Neural crest cell (in vitro differentiated cells): ENCODE measurements around the gene CREB3L2. TPM values are rescaled to one million over a fixed set of nuclear protein-coding genes. Genes with fewer than 3 reads are reported as not detected.
"Not testable (repeated sequence)": the region's sequence is repeated elsewhere in the genome, so short reads cannot be mapped to it uniquely, and the experiment has no call there.

Experiments used
- DNase-seq: peaks from one replicate; pipeline ENCODE4 v3.0.0; 2021; ENCODE audit warnings: low read depth, mixed read lengths, low spot score
- H3K27ac Mint-ChIP-seq: one replicate; pipeline ENCODE4 v1.8.0; 2021; ENCODE audit warnings: mild to moderate bottlenecking, mixed read lengths; ENCODE audit not compliant: unreplicated experiment
- H3K27me3 Mint-ChIP-seq: 2 replicates; pipeline ENCODE4 v1.8.0; 2021; ENCODE audit warnings: low read depth, mild to moderate bottlenecking, mixed read lengths
- H3K36me3 Mint-ChIP-seq: 2 replicates; pipeline ENCODE4 v1.8.0; 2021; ENCODE audit warnings: low read depth, mild to moderate bottlenecking, mixed read lengths
- H3K4me1 Mint-ChIP-seq: 2 replicates; pipeline ENCODE4 v1.8.0; 2021; ENCODE audit warnings: mixed read lengths
- H3K4me3 Mint-ChIP-seq: one replicate; pipeline ENCODE4 v1.8.0; 2021; ENCODE audit warnings: mild to moderate bottlenecking, mixed read lengths
- H3K9me3 Mint-ChIP-seq: 2 replicates; pipeline ENCODE4 v1.8.0; 2021; ENCODE audit warnings: mixed read lengths
- CTCF ChIP-seq: fragments of 200-600 bp; sonication (generic); conservative IDR thresholded peaks from 2 replicates; pipeline ENCODE4 v1.5.0; 2021; ENCODE audit warnings: antibody characterized with exemption, mild to moderate bottlenecking
- total RNA-seq: library from RNA; stranded (reverse); gene quantifications from 2 replicates; pipeline ENCODE4 v1.2.1, GENCODE V29; 2021

CREB3L2 gene
- total RNA-seq, 1 donor from 2014 or later: 51.9 TPM

DNA sequence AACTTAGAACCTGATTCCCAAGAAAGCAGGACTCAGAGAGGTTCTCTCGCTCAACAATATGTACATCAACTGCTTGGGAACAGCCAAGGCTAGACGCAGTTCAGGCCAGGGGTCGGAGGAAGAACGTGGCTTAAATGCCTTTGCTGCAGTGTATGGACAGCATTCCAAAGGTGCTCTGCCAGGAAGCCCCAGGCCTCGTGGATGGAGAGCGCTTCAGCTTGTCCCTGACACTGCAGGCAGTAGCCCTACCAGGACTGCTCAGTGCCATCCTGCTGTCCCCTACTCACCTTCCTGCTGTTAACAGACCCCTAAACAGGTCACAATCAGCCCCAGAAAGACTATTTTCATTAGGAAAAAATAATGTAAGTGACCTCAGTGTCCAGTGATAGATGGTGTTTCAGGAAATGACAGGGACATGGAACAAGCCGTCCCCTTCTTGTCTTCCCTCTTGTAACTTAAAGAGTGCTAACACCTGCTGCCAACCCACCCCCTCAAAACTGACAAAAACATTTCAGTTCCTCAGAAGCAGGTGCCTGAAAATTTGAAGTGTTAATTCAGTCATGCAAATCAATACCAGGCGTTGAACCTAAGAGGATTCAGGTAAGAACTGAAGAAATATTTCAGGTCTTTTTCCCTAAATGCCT is 16.5 kb downstream of the CREB3L2 start:
- Mint-ChIP-seq H3K36me3 (peaks cover 26% of the 10 kb centered on the region), H3K4me3 (no peak overlapping the region), H3K27ac (peak overlapping the region; percentile 36), H3K27me3 (no peaks in the 10 kb centered on the region), H3K9me3 (peaks cover 4% of the 10 kb centered on the region), H3K4me1 (peaks cover 57% of the 10 kb centered on the region)
- DNase-seq: no peak
- TF ChIP-seq CTCF: no peak

DNA sequence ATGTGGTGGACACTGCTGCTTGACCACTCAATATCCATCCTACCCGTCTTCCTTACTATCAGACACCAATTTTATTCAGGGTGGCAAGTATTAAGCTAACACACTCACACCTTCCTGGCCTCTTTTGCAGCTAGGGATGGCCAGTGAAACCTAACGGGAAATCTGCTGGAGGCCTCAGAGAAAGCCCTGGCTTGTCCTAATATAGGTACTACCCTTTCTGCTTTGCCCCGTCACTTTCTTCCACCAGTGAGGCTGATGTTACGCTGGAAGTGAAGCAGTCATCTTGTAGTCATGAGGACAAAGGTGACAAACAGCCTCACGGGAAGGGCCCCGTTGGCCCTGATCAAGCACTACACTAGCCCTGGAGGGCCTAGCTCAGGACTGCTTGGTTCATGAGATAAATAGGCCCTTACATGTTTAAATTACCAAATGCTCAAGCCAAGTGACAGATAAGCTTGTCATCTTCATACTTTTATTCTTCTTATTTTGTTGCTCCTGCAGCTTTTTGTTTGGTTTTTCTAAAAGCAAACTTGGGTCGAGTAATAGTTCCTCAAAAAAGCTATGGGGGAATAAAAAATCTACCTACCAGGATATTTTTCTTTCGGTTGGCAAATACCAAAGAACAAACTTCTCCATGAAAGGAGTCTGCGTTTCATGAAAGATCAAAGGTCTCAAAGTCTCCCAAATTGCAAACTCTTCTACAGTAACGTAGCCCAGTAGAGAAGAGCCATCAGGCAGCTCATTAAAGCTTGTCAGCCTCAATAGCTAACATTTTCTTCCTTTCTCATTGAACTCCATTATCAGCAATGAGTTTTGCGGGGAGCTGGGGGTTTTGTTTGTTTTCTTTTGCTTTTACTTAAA is 17.5 kb downstream of the CREB3L2 start:
- H3K4me1 Mint-ChIP-seq: peaks cover 66% of the 10 kb centered on the region
- H3K27ac Mint-ChIP-seq: no peak overlapping the region
- H3K36me3 Mint-ChIP-seq: peaks cover 29% of the 10 kb centered on the region
- no peak overlapping the region for H3K4me3 Mint-ChIP-seq
- H3K27me3 Mint-ChIP-seq: no peaks in the 10 kb centered on the region
- no peak for TF ChIP-seq CTCF
- no peak for DNase-seq
- peaks cover 4% of the 10 kb centered on the region for H3K9me3 Mint-ChIP-seq

DNA sequence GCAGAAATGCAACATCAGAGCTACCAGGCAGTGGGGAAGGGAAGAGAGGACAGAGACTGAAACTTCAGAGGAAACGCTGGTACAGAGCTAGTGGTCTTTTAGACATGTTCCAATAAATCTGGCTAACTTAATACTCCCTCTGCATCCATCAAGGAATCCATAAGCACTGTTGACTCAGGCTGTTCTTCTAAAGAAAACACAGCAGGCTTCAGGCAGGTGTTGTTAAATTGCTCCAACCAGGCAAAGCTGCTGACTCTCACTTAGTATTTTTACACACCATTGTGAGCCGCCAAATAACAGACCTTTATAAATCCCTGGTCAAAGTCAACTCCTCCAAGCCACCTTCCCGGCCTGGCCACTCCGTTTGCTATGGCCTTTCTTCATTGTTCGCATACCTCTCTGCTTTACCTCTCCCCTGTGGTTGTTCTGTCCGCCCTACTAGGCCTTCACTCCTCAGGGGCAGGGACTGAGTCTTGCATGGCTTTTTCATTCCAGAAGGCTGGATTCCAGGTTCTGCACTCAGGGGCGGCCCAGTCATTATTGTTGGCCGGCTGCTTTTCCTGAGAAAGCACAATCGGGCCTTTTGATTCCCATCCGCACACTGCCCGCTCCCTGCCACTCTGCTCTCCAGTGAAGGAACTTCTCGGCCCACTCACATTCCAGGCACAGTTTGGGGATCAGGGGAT is 18.4 kb downstream of the CREB3L2 start:
- no peak for TF ChIP-seq CTCF
- Mint-ChIP-seq H3K36me3 (peaks cover 29% of the 10 kb centered on the region), H3K4me1 (peaks cover 73% of the 10 kb centered on the region), H3K27ac (peak overlapping the region; percentile 92), H3K27me3 (no peaks in the 10 kb centered on the region), H3K9me3 (peaks cover 4% of the 10 kb centered on the region), H3K4me3 (no peak overlapping the region)
- DNase-seq: no peak

DNA sequence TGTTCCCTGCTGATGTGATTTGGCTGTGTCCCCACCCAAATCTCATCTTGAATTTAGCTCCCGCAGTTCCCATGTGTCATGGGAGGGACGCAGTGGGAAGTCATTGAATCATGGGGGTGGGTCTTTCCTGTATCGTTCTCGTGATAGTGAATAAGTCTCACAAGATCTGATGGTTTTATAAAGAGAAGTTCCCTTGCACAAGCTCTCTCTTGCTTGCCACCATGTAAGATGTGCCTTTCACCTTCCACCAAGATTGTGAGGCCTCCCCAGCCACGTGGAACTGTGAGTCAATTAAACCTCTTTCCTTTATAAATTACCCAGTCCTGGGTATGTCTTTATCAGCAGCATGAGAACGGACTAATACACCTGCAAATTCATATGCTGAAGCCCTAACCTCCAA is 19.5 kb downstream of the CREB3L2 start:
- H3K9me3 Mint-ChIP-seq, H3K27ac Mint-ChIP-seq, H3K4me3 Mint-ChIP-seq, H3K27me3 Mint-ChIP-seq, DNase-seq: not testable (repeated sequence)
- Mint-ChIP-seq H3K36me3 (peaks cover 29% of the 10 kb centered on the region), H3K4me1 (peaks cover 79% of the 10 kb centered on the region)

GRCh38 chr7:137981668-137982067 is 20.2 kb downstream of the CREB3L2 start:
- no peak overlapping the region for H3K4me3 Mint-ChIP-seq
- no peak for DNase-seq
- no peak overlapping the region for H3K27ac Mint-ChIP-seq
- no peaks in the 10 kb centered on the region for H3K27me3 Mint-ChIP-seq
- H3K36me3 Mint-ChIP-seq: peaks cover 29% of the 10 kb centered on the region
- H3K9me3 Mint-ChIP-seq: peaks cover 4% of the 10 kb centered on the region
- peaks cover 80% of the 10 kb centered on the region for H3K4me1 Mint-ChIP-seq
- no peak for TF ChIP-seq CTCF
